GM19099 (cell line): Measurements from ENCODE around the gene TRABD2B.

Experiments
- POLR2A ChIP-seq: IDR thresholded peaks from 3 replicates; pipeline ENCODE4 v1.6.1; 2011; ENCODE audit warnings: low read depth; ENCODE audit not compliant: insufficient read length; ENCODE audit errors: extremely low read depth

The TRABD2B gene

GRCh38 chr1:47782414-47783166, 214.6 kb downstream of the TRABD2B start:
- TF ChIP-seq POLR2A: no peak

GRCh38 chr1:47781171-47781959, 215.8 kb downstream of the TRABD2B start:
- TF ChIP-seq POLR2A: no peak

GRCh38 chr1:47780469-47780995, 216.7 kb downstream of the TRABD2B start:
- no peak for TF ChIP-seq POLR2A

GRCh38 chr1:47779613-47780012, 217.6 kb downstream of the TRABD2B start:
- no peak for TF ChIP-seq POLR2A

GRCh38 chr1:47778280-47778679, 218.9 kb downstream of the TRABD2B start:
- no peak for TF ChIP-seq POLR2A

GRCh38 chr1:47777322-47777721, 219.9 kb downstream of the TRABD2B start:
- TF ChIP-seq POLR2A: no peak

GRCh38 chr1:47776667-47777131, 220.5 kb downstream of the TRABD2B start:
- no peak for TF ChIP-seq POLR2A

- TF ChIP-seq POLR2A: no peak
Observed at GRCh38 chr1:47774986-47775834, 222.0 kb downstream of the TRABD2B start.

- TF ChIP-seq POLR2A: no peak
Observed at GRCh38 chr1:47772960-47773682, 224.1 kb downstream of the TRABD2B start.

- TF ChIP-seq POLR2A: no peak
Observed at GRCh38 chr1:47772281-47772680, 224.9 kb downstream of the TRABD2B start.

GRCh38 chr1:47771751-47772150, 225.4 kb downstream of the TRABD2B start:
- no peak for TF ChIP-seq POLR2A

- TF ChIP-seq POLR2A: no peak
Observed at GRCh38 chr1:47769983-47770382, 227.2 kb downstream of the TRABD2B start.

GRCh38 chr1:47769295-47769694, 227.9 kb downstream of the TRABD2B start:
- no peak for TF ChIP-seq POLR2A

- TF ChIP-seq POLR2A: no peak
Observed at GRCh38 chr1:47767741-47768100, 229.5 kb downstream of the TRABD2B start.
